IMR-90 (cell line): ENCODE data around the gene HOXC6. TPM values are rescaled to one million over a fixed set of nuclear protein-coding genes. Genes with fewer than 3 reads are reported as not detected.

ENCODE experiments used
- ATAC-seq: fragments of 200-7000 bp; cut with Tn5 transposase; 2 replicates; pipeline ENCODE4 v1.9.1; 2020; ENCODE audit warnings: low read depth, mild to moderate bottlenecking, moderate library complexity
- BruUV-seq: library from RNA; stranded (reverse); fragments of 400-500 nt; replicated peaks from 2 replicates; lab custom pipeline; 2021; lab: Mats Ljungman, UMichigan
- CTCF ChIA-PET: fragments of 300-600 bp; formaldehyde crosslinking; extraction: SDS; loops from one replicate; lab custom pipeline; 2021; ENCODE audit warnings: antibody characterized with exemption; lab: Yijun Ruan, JAX
- POLR2A ChIA-PET: fragments of 300-600 bp; sonication (Branson Sonifier 250); formaldehyde crosslinking; loops from one replicate; lab custom pipeline; 2022; ENCODE audit warnings: antibody characterized with exemption; ENCODE audit not compliant: unreplicated experiment; lab: Charles Lee
- DNase-seq: peaks from one replicate; pipeline ENCODE4 v3.0.0; 2013
- H2AFZ ChIP-seq: replicated peaks from 2 replicates; pipeline ENCODE3; 2013; ENCODE audit warnings: low read length, mild to moderate bottlenecking; ENCODE audit not compliant: poor library complexity
- H2AK5ac ChIP-seq: 2 replicates; pipeline ENCODE4 v1.6.1; 2013; ENCODE audit warnings: low read depth, low read length, inconsistent platforms
- H2AK9ac ChIP-seq: replicated peaks from 2 replicates; pipeline ENCODE3; 2013; ENCODE audit warnings: mild to moderate bottlenecking, low read depth, low read length, moderate library complexity; ENCODE audit not compliant: poor library complexity
- H2BK120ac ChIP-seq: 2 replicates; pipeline ENCODE4 v1.6.1; 2013; ENCODE audit warnings: low read depth, low read length, inconsistent platforms
- H2BK15ac ChIP-seq: 3 replicates; pipeline ENCODE4 v1.6.1; 2013; ENCODE audit warnings: low read depth, low read length, inconsistent platforms
- H2BK20ac ChIP-seq: 2 replicates; pipeline ENCODE4 v1.6.1; 2013; ENCODE audit warnings: low read depth, mild to moderate bottlenecking, inconsistent platforms, low read length, moderate library complexity
- H2BK5ac ChIP-seq: 2 replicates; pipeline ENCODE4 v1.6.1; 2013; ENCODE audit warnings: mild to moderate bottlenecking, low read depth, low read length, inconsistent platforms; ENCODE audit not compliant: poor library complexity, severe bottlenecking
- H3K14ac ChIP-seq: replicated peaks from 2 replicates; pipeline ENCODE4 v1.6.1; 2013; ENCODE audit warnings: low read depth, low read length, inconsistent platforms
- H3K18ac ChIP-seq: 2 replicates; pipeline ENCODE4 v1.6.1; 2013; ENCODE audit warnings: low read depth, low read length, control low read depth
- H3K23ac ChIP-seq: 2 replicates; pipeline ENCODE4 v1.6.1; 2013; ENCODE audit warnings: low read depth, low read length, inconsistent platforms
- H3K27ac ChIP-seq: 2 replicates; pipeline ENCODE4 v1.5.1; 2013; ENCODE audit warnings: mild to moderate bottlenecking, control low read depth, low read length; ENCODE audit not compliant: insufficient read depth
- H3K27me3 ChIP-seq: 2 replicates; pipeline ENCODE4 v1.6.1; 2013; ENCODE audit warnings: low read length; ENCODE audit not compliant: control insufficient read depth, insufficient read depth
- H3K36me3 ChIP-seq: 2 replicates; pipeline ENCODE4 v1.6.1; 2013; ENCODE audit warnings: low read length, mixed read lengths; ENCODE audit not compliant: control insufficient read depth, insufficient read depth
- H3K4ac ChIP-seq: 2 replicates; pipeline ENCODE4 v1.6.1; 2013; ENCODE audit warnings: low read depth, low read length, inconsistent platforms
- H3K4me1 ChIP-seq: 2 replicates; pipeline ENCODE4 v1.6.1; 2013; ENCODE audit warnings: low read length, mixed read lengths; ENCODE audit not compliant: control insufficient read depth, insufficient read depth
- H3K4me2 ChIP-seq: 2 replicates; pipeline ENCODE4 v1.6.1; 2013; ENCODE audit warnings: low read depth, mild to moderate bottlenecking, control low read depth, low read length, moderate library complexity
- H3K4me3 ChIP-seq: 2 replicates; pipeline ENCODE4 v1.5.1; 2013; ENCODE audit warnings: low read depth, mild to moderate bottlenecking, control low read depth, low read length, moderate library complexity; ENCODE audit not compliant: insufficient read depth
- H3K56ac ChIP-seq: 2 replicates; pipeline ENCODE4 v1.6.1; 2013; ENCODE audit warnings: low read length, inconsistent platforms; ENCODE audit not compliant: insufficient read depth; ENCODE audit errors: extremely low read depth
- H3K79me1 ChIP-seq, 2 experiments: 2 replicates each; pipeline ENCODE4 v1.6.1; 2013; ENCODE audit warnings: low read length in 2 of 2, inconsistent platforms in 1 of 2, low read depth in 1 of 2
- H3K9ac ChIP-seq: 2 replicates; pipeline ENCODE4 v1.6.1; 2013; ENCODE audit warnings: low read depth, low read length, control low read depth
- H3K9me1 ChIP-seq: 2 replicates; pipeline ENCODE4 v1.6.1; 2013; ENCODE audit warnings: low read length, inconsistent platforms; ENCODE audit not compliant: insufficient read depth
- H3K9me3 ChIP-seq: 2 replicates; pipeline ENCODE4 v1.6.1; 2013; ENCODE audit warnings: low read length; ENCODE audit not compliant: control insufficient read depth, insufficient read depth
- H4K20me1 ChIP-seq: 2 replicates; pipeline ENCODE4 v1.6.1; 2013; ENCODE audit warnings: low read length, inconsistent platforms; ENCODE audit not compliant: insufficient read depth
- H4K5ac ChIP-seq: 2 replicates; pipeline ENCODE4 v1.6.1; 2013; ENCODE audit warnings: mild to moderate bottlenecking, low read depth, low read length, control low read depth
- H4K8ac ChIP-seq, 2 experiments: 2 replicates each; pipeline ENCODE4 v1.6.1; 2013; ENCODE audit warnings: low read depth in 2 of 2, low read length in 2 of 2, control low read depth in 1 of 2, inconsistent platforms in 1 of 2
- H4K91ac ChIP-seq: 2 replicates; pipeline ENCODE4 v1.6.1; 2013; ENCODE audit warnings: low read depth, low read length, inconsistent platforms; ENCODE audit not compliant: insufficient read depth
- BHLHE40 ChIP-seq: fragments of 150-350 bp; IDR thresholded peaks from 2 replicates; pipeline ENCODE4 v1.6.1; 2016; ENCODE audit warnings: mild to moderate bottlenecking, low read depth, low read length
- CEBPB ChIP-seq: IDR thresholded peaks from 2 replicates; pipeline ENCODE4 v1.6.1; 2012; ENCODE audit warnings: low read depth, low read length, improper control_type of control experiment
- CHD1 ChIP-seq: IDR thresholded peaks from 2 replicates; pipeline ENCODE4 v1.6.1; 2012; ENCODE audit warnings: low read depth, low read length, improper control_type of control experiment
- CTCF ChIP-seq: conservative IDR thresholded peaks from 2 replicates; pipeline ENCODE4 v1.5.1; 2012; ENCODE audit warnings: mild to moderate bottlenecking, low read depth, low read length, improper control_type of control experiment
- FOS ChIP-seq: fragments of 150-350 bp; IDR thresholded peaks from 2 replicates; pipeline ENCODE4 v1.6.1; 2016; ENCODE audit warnings: low read depth, low read length
- MAFK ChIP-seq: IDR thresholded peaks from 2 replicates; pipeline ENCODE4 v1.6.1; 2012; ENCODE audit warnings: low read depth, low read length, improper control_type of control experiment
- MAZ ChIP-seq: IDR thresholded peaks from 2 replicates; pipeline ENCODE4 v1.6.1; 2012; ENCODE audit warnings: low read depth, mild to moderate bottlenecking, low read length, improper control_type of control experiment, moderate library complexity, borderline replicate concordance
- MXI1 ChIP-seq: IDR thresholded peaks from 2 replicates; pipeline ENCODE4 v1.6.1; 2012; ENCODE audit warnings: low read depth, mild to moderate bottlenecking, low read length, moderate library complexity, borderline replicate concordance
- NFE2L2 ChIP-seq: fragments of 150-350 bp; IDR thresholded peaks from 2 replicates; pipeline ENCODE4 v1.6.1; 2016; ENCODE audit warnings: low read depth, mild to moderate bottlenecking, low read length
- POLR2A ChIP-seq: IDR thresholded peaks from 2 replicates; pipeline ENCODE4 v1.6.1; 2012; ENCODE audit warnings: mild to moderate bottlenecking, low read depth, low read length
- RAD21 ChIP-seq: IDR thresholded peaks from 2 replicates; pipeline ENCODE4 v1.6.1; 2012; ENCODE audit warnings: low read length, improper control_type of control experiment
- RFX5 ChIP-seq: IDR thresholded peaks from 2 replicates; pipeline ENCODE4 v1.8.0; 2012; ENCODE audit warnings: low read depth, mild to moderate bottlenecking, low read length, moderate library complexity
- SMC3 ChIP-seq: fragments of 150-350 bp; IDR thresholded peaks from 2 replicates; pipeline ENCODE4 v1.6.1; 2016; ENCODE audit warnings: low read depth, mild to moderate bottlenecking, antibody characterized with exemption, low read length, moderate library complexity
- WGBS, 2 experiments: methylation state at CpG; one replicate each; pipeline versions ENCODE4 v1.1.5 to v1.1.7; 2013; ENCODE audit warnings: missing lambda C conversion rate in 2 of 2; ENCODE audit not compliant: insufficient read length in 1 of 2; ENCODE audit errors: extremely low coverage in 2 of 2; 5-methylcytosine and 5-hydroxymethylcytosine counted together
- dilution Hi-C: fragments of 300-500 bp; cut with HindIII; formaldehyde crosslinking; loops from one replicate; pipeline ENCODE4 v1.14.3; 2018; ENCODE audit warnings: low sequenced_read_pairs; ENCODE audit not compliant: unreplicated experiment
- in situ Hi-C: fragments of 300-500 bp; cut with MboI; formaldehyde crosslinking; loops from 3 replicates; pipeline ENCODE4 v1.14.3; 2019; ENCODE audit warnings: low sequenced_read_pairs, inconsistent platforms, mixed read lengths
- intact Hi-C: fragments of 100-400 bp; cut with micrococcal nuclease; formaldehyde crosslinking; loops from 2 replicates; pipeline ENCODE4 v1.10.0; 2022
- polyA plus RNA-seq, 3 experiments: library from polyadenylated mRNA; depleted of rRNA; stranded (reverse); fragments of >200 nt; gene quantifications; 2 replicates each; pipeline ENCODE4 v1.2.3, GENCODE V29; 2012; ENCODE audit warnings: low replicate concordance in 1 of 3
- total RNA-seq: library from RNA; depleted of rRNA; stranded (reverse); fragments of >200 nt; gene quantifications from 2 replicates; pipeline ENCODE4 v1.2.3, GENCODE V29; 2012
- TF ChIP-seq, protein P1 (sequence below): fragments of 150-350 bp; IDR thresholded peaks from 2 replicates; pipeline ENCODE4 v1.6.1; 2016; ENCODE audit warnings: low read depth, mild to moderate bottlenecking, low read length, moderate library complexity, borderline replicate concordance

Gene HOXC6
- total and polyA plus RNA-seq, 2 of the 4 experiments (the other 2 are of a cell fraction): 1.1 TPM; not detected in 1

- H4K20me1 ChIP-seq: no peaks in the 10 kb centered on the region
- no peak overlapping the region for H3K4me3 ChIP-seq
- no peak overlapping the region for H3K9ac ChIP-seq
- H3K23ac ChIP-seq: no peak overlapping the region
- no peak overlapping the region for H2BK5ac ChIP-seq
- no peaks in the 10 kb centered on the region for H3K36me3 ChIP-seq
- H3K18ac ChIP-seq: no peak overlapping the region
- H2AK9ac ChIP-seq: no peak overlapping the region
- H3K56ac ChIP-seq: no peak overlapping the region
- ChIA-PET POLR2A (no interaction called here), CTCF (no interaction called here)
- in situ Hi-C loops (no loop called here), intact Hi-C loops (no loop called here), dilution Hi-C loops (no loop called here)
- TF ChIP-seq SMC3 (no peak), CHD1 (no peak), FOS (no peak), BHLHE40 (no peak), NFE2L2 (no peak), RAD21 (no peak), MXI1 (no peak), CTCF (no peak), MAFK (no peak), POLR2A (no peak), RFX5 (no peak), MAZ (no peak), CEBPB (no peak)
- TF ChIP-seq, protein P1, sequence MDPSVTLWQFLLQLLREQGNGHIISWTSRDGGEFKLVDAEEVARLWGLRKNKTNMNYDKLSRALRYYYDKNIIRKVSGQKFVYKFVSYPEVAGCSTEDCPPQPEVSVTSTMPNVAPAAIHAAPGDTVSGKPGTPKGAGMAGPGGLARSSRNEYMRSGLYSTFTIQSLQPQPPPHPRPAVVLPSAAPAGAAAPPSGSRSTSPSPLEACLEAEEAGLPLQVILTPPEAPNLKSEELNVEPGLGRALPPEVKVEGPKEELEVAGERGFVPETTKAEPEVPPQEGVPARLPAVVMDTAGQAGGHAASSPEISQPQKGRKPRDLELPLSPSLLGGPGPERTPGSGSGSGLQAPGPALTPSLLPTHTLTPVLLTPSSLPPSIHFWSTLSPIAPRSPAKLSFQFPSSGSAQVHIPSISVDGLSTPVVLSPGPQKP: no peak
- peaks cover 11% of the 10 kb centered on the region for H3K9me3 ChIP-seq
- WGBS, 2 experiments: 60% methylated on average over 2 of the region's 22 CpGs; no CpG with 5 or more reads in 1 of the 2 experiments
- H3K79me1 ChIP-seq: no peaks in the 10 kb centered on the region
- H2AFZ ChIP-seq: no peak overlapping the region
- H2BK120ac ChIP-seq: no peak overlapping the region
- H3K27ac ChIP-seq: no peak overlapping the region
- no peak overlapping the region for H3K4me2 ChIP-seq
- ATAC-seq (no peak), DNase-seq (no peak)
- no peak overlapping the region for H3K4ac ChIP-seq
- H3K14ac ChIP-seq: no peak overlapping the region
- no peak overlapping the region for H4K5ac ChIP-seq
- H2AK5ac ChIP-seq: no peak overlapping the region
- H2BK20ac ChIP-seq: no peak overlapping the region
- H4K91ac ChIP-seq: no peak overlapping the region
- H3K4me1 ChIP-seq: no peaks in the 10 kb centered on the region
- H2BK15ac ChIP-seq: no peak overlapping the region
- no peak overlapping the region for H4K8ac ChIP-seq
- H3K9me1 ChIP-seq: no peaks in the 10 kb centered on the region
- BruUV-seq: no TSS peak
- peaks cover 78% of the 10 kb centered on the region for H3K27me3 ChIP-seq
These were observed 6.6 kb downstream of the HOXC6 start for GRCh38 chr12:54034785-54035310.
